ENCODE data around the gene ARPC1A. TPM values are rescaled to one million over a fixed set of nuclear protein-coding genes. Genes with fewer than 3 reads are reported as not detected.
"Not testable (repeated sequence)": the region's sequence is repeated elsewhere in the genome, so short reads cannot be mapped to it uniquely, and the experiment has no call there.

ARPC1A gene
- total RNA-seq, 2 experiments from 2014 or later: 41.5 to 47.7 TPM

DNA sequence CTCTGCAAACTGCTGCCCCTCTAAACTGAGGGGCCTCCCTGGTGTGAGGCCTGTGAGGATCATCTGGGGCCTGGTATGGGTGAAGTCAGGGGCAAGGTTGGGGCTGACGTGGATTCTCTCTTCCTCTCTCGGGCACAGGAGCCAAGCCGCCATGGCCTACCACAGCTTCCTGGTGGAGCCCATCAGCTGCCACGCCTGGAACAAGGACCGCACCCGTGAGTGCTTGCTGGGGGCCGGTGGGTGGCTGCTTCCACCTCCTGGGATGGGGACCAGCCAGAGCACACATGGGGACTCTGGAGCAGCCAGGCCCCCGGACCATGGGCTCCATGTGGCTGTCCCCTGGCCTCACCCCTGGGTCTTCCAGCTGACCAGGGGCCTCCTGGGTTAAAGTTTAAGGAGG, 59.9 kb downstream of the ARPC1A start:
- CTCF ChIA-PET: interaction anchor here (1.6 kb wide), 1 partner anchor 20 kb away, joined by 7 read pairs; no protein-coding TSS in a partner anchor
- H3K4me3 Mint-ChIP-seq: no peak overlapping the region
- H3K36me3 Mint-ChIP-seq (ENCODE audit: low read depth): peaks cover 38% of the 10 kb centered on the region
- peak overlapping the region; percentile 59 for H3K27ac Mint-ChIP-seq
- H3K27me3 Mint-ChIP-seq (ENCODE audit: low read depth): no peaks in the 10 kb centered on the region
- intact Hi-C loops (cut with micrococcal nuclease): no loop called here
- no peak for DNase-seq
- peaks cover 27% of the 10 kb centered on the region for H3K4me1 Mint-ChIP-seq (ENCODE audit: low read depth)
- no peaks in the 10 kb centered on the region for H3K9me3 Mint-ChIP-seq

DNA sequence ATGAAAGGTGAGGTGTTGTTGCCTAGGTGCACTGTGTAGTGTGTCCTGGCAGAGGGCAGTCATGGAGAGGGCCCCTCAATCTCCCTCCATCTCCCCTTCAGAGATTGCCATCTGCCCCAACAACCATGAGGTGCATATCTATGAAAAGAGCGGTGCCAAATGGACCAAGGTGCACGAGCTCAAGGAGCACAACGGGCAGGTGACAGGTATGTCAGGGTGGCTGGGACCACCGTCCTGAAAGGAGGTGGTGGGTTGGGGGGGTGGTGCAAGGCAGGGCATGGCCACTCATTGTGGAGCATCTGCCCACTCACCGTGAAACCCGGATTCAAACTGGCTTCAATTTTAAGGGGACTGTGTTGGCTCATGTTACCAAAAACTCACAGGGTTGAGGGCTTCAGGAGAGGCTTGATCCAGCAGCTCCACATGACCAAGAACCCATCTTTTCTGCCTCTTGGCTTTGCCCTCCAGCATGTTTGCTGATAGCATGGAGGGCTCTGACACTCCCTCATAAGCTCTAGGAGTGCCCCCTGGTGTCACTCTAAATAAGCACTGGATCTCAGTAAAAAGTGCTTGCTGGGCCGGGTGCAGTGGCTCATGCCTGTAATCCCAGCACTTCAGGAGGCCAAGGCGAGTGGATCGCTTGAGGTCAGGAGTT, 61.0 kb downstream of the ARPC1A start:
- Mint-ChIP-seq H3K36me3 (ENCODE audit: low read depth) (peaks cover 42% of the 10 kb centered on the region), H3K4me1 (ENCODE audit: low read depth) (peaks cover 19% of the 10 kb centered on the region), H3K9me3 (no peaks in the 10 kb centered on the region), H3K27me3 (ENCODE audit: low read depth) (no peaks in the 10 kb centered on the region), H3K4me3 (no peak overlapping the region), H3K27ac (no peak overlapping the region)
- peak; percentile 54 for DNase-seq
- CTCF ChIA-PET: interaction anchor here (0.6 to 1.0 kb wide), 2 partner anchors 16 to 24 kb away, joined by 3 to 4 read pairs; no protein-coding TSS in a partner anchor
- intact Hi-C loops (cut with micrococcal nuclease): loop anchor here (1.0 kb wide), 3 partner anchors 21 to 112 kb away; no protein-coding TSS in a partner anchor

DNA sequence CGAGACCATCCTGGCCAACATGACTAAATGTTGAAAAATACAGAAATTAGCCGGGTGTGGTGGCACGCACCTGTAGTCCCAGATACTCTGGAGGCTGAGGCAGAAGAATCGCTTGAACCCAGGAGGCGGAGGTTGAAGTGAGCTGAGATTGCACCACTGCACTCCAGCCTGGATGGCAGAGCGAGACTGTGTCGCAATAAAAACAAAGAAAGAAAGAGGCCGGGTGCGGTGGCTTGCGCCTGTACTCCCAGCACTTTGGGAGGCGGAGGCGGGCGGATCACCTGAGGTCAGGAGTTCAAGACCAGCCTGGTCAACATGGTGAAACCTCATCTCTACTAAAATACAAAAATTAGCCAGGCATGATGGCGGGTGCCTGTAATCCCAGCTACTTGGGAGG, 61.5 kb downstream of the ARPC1A start:
- H3K27me3 Mint-ChIP-seq (ENCODE audit: low read depth); H3K4me3 Mint-ChIP-seq; H3K27ac Mint-ChIP-seq; H3K9me3 Mint-ChIP-seq; DNase-seq: not testable (repeated sequence)
- intact Hi-C loops (cut with micrococcal nuclease): loop anchor here (1.0 kb wide), 3 partner anchors 22 to 113 kb away; no protein-coding TSS in a partner anchor
- Mint-ChIP-seq H3K36me3 (ENCODE audit: low read depth) (peaks cover 45% of the 10 kb centered on the region), H3K4me1 (ENCODE audit: low read depth) (peaks cover 23% of the 10 kb centered on the region)
- CTCF ChIA-PET: interaction anchor here (0.6 to 1.0 kb wide), 3 partner anchors 15 to 24 kb away, joined by 3 to 4 read pairs (median 3); no protein-coding TSS in a partner anchor

DNA sequence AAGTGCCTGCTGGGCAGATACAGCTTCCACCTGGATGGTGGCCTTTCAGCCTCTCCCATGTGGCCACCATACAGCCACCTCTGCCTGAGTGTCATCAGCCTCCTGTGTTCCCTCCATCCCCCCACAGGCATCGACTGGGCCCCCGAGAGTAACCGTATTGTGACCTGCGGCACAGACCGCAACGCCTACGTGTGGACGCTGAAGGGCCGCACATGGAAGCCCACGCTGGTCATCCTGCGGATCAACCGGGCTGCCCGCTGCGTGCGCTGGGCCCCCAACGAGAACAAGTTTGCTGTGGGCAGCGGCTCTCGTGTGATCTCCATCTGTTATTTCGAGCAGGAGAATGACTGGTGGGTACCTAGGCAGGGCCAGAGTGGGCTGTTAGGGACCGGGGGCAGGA, 62.2 kb downstream of the ARPC1A start:
- peaks cover 27% of the 10 kb centered on the region for H3K4me1 Mint-ChIP-seq (ENCODE audit: low read depth)
- no peaks in the 10 kb centered on the region for H3K9me3 Mint-ChIP-seq
- intact Hi-C loops (cut with micrococcal nuclease): loop anchor here (1.0 kb wide), 3 partner anchors 23 to 114 kb away; no protein-coding TSS in a partner anchor
- DNase-seq: no peak
- H3K27me3 Mint-ChIP-seq (ENCODE audit: low read depth): no peaks in the 10 kb centered on the region
- H3K36me3 Mint-ChIP-seq (ENCODE audit: low read depth): peaks cover 46% of the 10 kb centered on the region
- no peak overlapping the region for H3K27ac Mint-ChIP-seq
- CTCF ChIA-PET: interaction anchor here (0.6 to 1.0 kb wide), 4 partner anchors 14 to 603 kb away, joined by 3 to 4 read pairs (median 3); no protein-coding TSS in a partner anchor
- no peak overlapping the region for H3K4me3 Mint-ChIP-seq

DNA sequence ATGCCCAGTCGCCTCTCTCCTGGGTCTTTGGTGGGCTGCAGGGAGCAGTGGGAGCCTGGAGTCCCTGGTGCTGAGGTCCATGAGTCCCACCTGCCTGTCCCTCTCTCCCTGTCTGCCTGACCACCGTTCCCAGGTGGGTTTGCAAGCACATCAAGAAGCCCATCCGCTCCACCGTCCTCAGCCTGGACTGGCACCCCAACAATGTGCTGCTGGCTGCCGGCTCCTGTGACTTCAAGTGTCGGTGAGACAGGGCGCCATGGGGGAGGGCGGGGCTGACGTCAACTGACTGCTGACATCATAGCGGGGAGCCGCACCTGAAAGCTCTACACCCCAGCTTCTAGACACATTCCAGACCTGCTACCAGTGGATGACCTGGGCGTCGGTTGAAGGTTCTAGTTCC, 64.1 kb downstream of the ARPC1A start:
- Mint-ChIP-seq H3K4me1 (ENCODE audit: low read depth) (peaks cover 20% of the 10 kb centered on the region), H3K4me3 (no peak overlapping the region), H3K27me3 (ENCODE audit: low read depth) (no peaks in the 10 kb centered on the region), H3K27ac (no peak overlapping the region), H3K9me3 (no peaks in the 10 kb centered on the region), H3K36me3 (ENCODE audit: low read depth) (peaks cover 52% of the 10 kb centered on the region)
- intact Hi-C loops (cut with micrococcal nuclease): no loop called here
- CTCF ChIA-PET: no interaction called here
- DNase-seq: no peak

DNA sequence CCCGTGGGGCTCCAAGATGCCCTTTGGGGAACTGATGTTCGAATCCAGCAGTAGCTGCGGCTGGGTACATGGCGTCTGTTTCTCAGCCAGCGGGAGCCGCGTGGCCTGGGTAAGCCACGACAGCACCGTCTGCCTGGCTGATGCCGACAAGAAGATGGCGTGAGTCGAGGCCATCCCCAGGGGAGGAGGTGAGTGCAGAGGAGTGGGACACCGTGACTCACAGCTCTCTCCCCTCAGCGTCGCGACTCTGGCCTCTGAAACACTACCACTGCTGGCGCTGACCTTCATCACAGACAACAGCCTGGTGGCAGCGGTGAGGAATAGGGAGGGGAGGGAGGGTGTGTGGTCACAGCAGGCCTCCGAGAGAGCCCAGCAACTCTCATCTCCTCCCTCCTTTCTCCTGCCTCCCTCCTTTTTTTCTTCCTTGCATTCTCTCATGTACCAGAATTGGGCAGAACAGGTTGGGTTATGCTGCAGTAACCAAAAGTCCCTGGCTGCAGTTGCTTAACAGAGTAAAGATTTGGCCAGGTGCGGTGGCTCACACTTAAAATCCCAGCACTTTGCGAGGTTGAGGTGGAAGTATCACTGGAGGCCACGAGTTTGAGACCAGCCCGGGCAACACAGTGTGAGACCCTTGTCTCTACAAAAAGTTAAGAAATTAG, 65.4 kb downstream of the ARPC1A start:
- H3K4me3 Mint-ChIP-seq: no peak overlapping the region
- CTCF ChIA-PET: interaction anchor here (0.6 kb wide), 1 partner anchor 1179 kb away, joined by 3 read pairs; no protein-coding TSS in a partner anchor
- H3K27ac Mint-ChIP-seq: peak overlapping the region; percentile 18
- no peak for DNase-seq
- no peaks in the 10 kb centered on the region for H3K27me3 Mint-ChIP-seq (ENCODE audit: low read depth)
- intact Hi-C loops (cut with micrococcal nuclease): no loop called here
- peaks cover 53% of the 10 kb centered on the region for H3K36me3 Mint-ChIP-seq (ENCODE audit: low read depth)
- H3K4me1 Mint-ChIP-seq (ENCODE audit: low read depth): peaks cover 20% of the 10 kb centered on the region
- no peaks in the 10 kb centered on the region for H3K9me3 Mint-ChIP-seq

DNA sequence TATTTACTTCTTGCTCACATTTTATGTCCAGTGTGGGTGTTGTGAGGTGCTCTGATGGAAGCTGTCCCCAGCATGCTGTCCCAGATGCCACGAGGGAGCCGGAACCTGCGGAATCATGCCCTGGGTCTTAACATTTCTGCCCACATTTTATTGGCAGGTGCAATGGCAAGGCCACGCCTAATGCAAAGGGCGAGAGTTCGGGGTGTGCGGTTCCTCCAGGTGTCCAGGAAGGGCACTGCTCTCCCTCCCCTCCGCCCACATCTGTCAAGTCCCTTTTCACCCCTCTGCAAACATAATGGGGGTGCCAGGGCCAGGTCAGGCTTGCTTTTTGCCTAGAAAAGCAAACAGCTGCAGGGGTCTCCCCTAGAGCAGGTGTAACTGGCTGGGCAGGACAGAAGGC, 66.3 kb downstream of the ARPC1A start:
- Mint-ChIP-seq H3K27me3 (ENCODE audit: low read depth) (no peaks in the 10 kb centered on the region), H3K4me1 (ENCODE audit: low read depth) (peaks cover 20% of the 10 kb centered on the region), H3K27ac (peak overlapping the region; percentile 14), H3K9me3 (no peaks in the 10 kb centered on the region), H3K4me3 (no peak overlapping the region), H3K36me3 (ENCODE audit: low read depth) (peaks cover 48% of the 10 kb centered on the region)
- DNase-seq: no peak
- CTCF ChIA-PET: interaction anchor here (1.2 kb wide), 1 partner anchor 17 kb away, joined by 3 read pairs; the partner anchor contains the start of genes BUD31 and PDAP1
- intact Hi-C loops (cut with micrococcal nuclease): loop anchor here (1.0 to 2.0 kb wide), 2 partner anchors 11 to 17 kb away; partner anchors contain the start of gene ARPC1B

DNA sequence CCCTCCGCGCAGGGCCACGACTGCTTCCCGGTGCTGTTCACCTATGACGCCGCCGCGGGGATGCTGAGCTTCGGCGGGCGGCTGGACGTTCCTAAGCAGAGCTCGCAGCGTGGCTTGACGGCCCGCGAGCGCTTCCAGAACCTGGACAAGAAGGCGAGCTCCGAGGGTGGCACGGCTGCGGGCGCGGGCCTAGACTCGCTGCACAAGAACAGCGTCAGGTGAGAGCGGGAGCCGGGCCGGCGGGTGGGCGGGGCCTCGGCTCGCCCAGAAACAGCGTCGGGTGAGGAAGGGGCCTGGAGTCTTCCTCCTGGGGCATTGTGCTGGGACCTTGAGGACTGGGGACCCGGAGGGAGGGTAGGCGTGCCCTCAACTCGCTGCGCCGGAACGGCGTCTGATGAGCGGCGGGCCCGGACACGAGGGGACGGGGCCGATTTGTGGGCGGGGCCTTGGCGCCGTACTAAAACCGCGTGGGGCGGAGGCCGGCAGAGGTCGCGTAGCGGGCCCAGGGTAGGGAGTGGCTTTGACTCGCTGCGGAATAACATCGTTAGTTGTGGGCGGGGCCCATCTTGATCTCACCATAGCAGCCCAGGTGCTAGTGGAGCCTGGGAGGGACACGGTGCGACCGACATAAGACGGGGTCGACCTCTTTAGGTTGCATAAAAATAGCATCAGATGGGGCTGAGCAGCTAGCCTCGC, 67.1 kb downstream of the ARPC1A start:
- peaks cover 20% of the 10 kb centered on the region for H3K4me1 Mint-ChIP-seq (ENCODE audit: low read depth)
- peak overlapping the region; percentile 85 for H3K27ac Mint-ChIP-seq
- intact Hi-C loops (cut with micrococcal nuclease): loop anchor here (1.0 to 2.0 kb wide), 3 partner anchors 12 to 18 kb away; partner anchors contain the start of genes ARPC1B, BUD31 and PDAP1
- peak; percentile 79 for DNase-seq
- CTCF ChIA-PET: interaction anchor here (0.5 to 1.2 kb wide), 3 partner anchors 11 to 27 kb away, joined by 3 to 4 read pairs (median 4); partner anchors contain the start of genes BUD31 and PDAP1
- peaks cover 46% of the 10 kb centered on the region for H3K36me3 Mint-ChIP-seq (ENCODE audit: low read depth)
- no peaks in the 10 kb centered on the region for H3K27me3 Mint-ChIP-seq (ENCODE audit: low read depth)
- peak overlapping the region; percentile 63 for H3K4me3 Mint-ChIP-seq
- no peaks in the 10 kb centered on the region for H3K9me3 Mint-ChIP-seq

DNA sequence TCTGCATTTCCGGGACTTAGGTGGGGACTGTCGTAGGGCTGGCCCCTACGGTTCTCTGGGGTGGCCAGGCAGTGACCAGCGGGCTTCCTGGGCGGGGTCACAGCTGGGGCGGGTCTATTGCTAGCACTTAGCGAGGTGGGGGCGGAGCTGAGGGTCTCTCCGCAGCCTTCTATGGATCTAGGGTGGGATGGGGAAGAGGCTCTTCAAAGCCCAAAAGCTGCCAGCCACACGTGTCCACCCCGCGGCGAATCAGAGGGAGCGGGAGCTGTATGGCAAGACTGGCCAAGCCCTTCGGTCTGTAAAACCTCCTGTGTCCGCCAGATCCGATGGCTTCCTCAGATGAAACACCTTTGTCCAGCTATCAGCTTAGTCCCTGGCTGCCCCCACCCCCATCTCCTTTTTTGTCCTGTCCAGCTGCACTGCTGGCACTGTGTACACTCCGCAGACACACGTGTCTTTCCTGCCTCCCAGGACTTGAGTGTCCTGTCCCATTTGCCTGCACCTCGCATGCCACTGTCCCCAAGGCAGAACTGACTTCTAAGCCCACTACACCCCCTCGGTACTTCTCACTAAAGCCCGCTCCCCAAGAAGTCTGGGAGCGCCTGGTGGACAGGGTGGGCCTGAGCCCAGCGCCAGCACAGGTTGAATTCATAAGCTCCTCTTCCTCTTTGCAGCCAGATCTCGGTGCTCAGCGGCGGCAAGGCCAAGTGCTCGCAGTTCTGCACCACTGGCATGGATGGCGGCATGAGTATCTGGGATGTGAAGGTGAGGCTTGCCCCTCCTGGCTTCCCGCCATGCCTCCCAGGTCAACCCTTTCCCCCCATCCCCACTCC, 67.9 kb downstream of the ARPC1A start:
- Mint-ChIP-seq H3K27me3 (ENCODE audit: low read depth) (no peaks in the 10 kb centered on the region), H3K36me3 (ENCODE audit: low read depth) (peaks cover 44% of the 10 kb centered on the region), H3K27ac (peak overlapping the region; percentile 85), H3K4me3 (peak overlapping the region; percentile 63), H3K4me1 (ENCODE audit: low read depth) (peaks cover 21% of the 10 kb centered on the region), H3K9me3 (no peaks in the 10 kb centered on the region)
- no peak for DNase-seq
- CTCF ChIA-PET: interaction anchor here (0.5 to 0.9 kb wide), 2 partner anchors 12 to 28 kb away, joined by 4 read pairs; no protein-coding TSS in a partner anchor
- intact Hi-C loops (cut with micrococcal nuclease): loop anchor here (1.0 to 2.0 kb wide), 2 partner anchors 15 to 19 kb away; partner anchors contain the start of genes ARPC1B, BUD31 and PDAP1

DNA sequence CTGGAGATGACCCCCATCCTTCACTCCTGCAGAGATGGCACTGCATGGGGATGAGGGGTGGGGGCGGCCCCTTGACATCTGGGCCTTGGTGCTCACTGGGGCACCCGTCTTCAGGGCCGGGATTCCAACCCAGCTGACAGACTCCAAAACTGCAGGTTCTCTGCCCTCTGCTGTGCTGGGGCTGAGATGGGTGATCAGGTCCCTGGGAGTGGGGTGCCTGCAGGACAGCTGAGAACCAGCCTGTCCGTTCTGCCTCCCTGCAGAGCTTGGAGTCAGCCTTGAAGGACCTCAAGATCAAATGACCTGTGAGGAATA, 68.4 kb downstream of the ARPC1A start:
- no peak for DNase-seq
- Mint-ChIP-seq H3K4me3 (peak overlapping the region; percentile 32), H3K27me3 (ENCODE audit: low read depth) (no peaks in the 10 kb centered on the region), H3K27ac (peak overlapping the region; percentile 39), H3K9me3 (no peaks in the 10 kb centered on the region), H3K36me3 (ENCODE audit: low read depth) (peaks cover 49% of the 10 kb centered on the region), H3K4me1 (ENCODE audit: low read depth) (peaks cover 22% of the 10 kb centered on the region)
- intact Hi-C loops (cut with micrococcal nuclease): no loop called here
- CTCF ChIA-PET: no interaction called here

DNA sequence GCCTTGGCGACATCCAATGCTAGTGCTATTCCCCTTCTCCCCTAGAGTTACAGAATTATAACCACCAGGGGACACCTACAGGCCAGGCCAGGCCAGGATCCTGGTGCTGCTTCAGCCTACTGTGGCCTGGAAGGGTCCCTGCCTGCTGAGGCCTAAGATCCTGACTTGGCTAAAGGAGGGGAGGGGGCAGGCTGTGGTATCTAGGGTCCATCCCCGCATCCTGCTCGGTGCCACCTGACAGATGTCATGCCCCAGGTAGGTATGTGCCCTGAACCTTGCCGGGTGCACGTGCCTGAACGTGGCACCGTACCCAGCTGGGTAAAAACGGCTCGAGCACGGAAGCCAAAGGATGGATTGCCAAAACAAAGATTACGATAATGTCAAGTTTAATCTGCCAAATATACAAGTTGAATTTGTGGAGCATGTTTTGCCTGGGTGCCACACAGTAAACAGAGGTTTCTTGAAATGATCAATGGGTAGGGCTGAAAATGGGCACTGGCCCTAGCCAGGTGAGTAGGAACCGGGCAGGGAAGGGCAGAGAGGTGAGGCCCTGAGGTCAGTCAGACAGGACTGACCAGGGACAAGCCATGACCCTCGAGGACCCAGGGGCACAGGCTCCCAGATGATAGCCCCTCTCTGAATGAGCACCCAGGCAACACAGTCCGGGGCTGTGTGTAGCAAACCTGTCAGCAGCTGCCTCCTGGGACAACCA, 70.1 kb downstream of the ARPC1A start:
- Mint-ChIP-seq H3K27ac (peak overlapping the region; percentile 63), H3K36me3 (ENCODE audit: low read depth) (peaks cover 51% of the 10 kb centered on the region), H3K4me3 (no peak overlapping the region), H3K27me3 (ENCODE audit: low read depth) (no peaks in the 10 kb centered on the region), H3K4me1 (ENCODE audit: low read depth) (peaks cover 24% of the 10 kb centered on the region), H3K9me3 (no peaks in the 10 kb centered on the region)
- intact Hi-C loops (cut with micrococcal nuclease): no loop called here
- CTCF ChIA-PET: no interaction called here
- DNase-seq: no peak

Data from activated naive CD4-positive, alpha-beta T cell treated with anti-CD3 and anti-CD28 coated beads for 36 hours (primary cell).